ENCODE results near the gene TAOK2.
"Not testable (repeated sequence)": the region's sequence is repeated elsewhere in the genome, so short reads cannot be mapped to it uniquely, and the experiment has no call there.

TAOK2 gene

GRCh38 chr16:29973384-29974246 is at the start of gene TAOK2:
TSS of gene TAOK2 (plus strand) at chr16:29973868. CDS start at chr16:29977773, 3,905 bp downstream.
- peak; percentile 92 to 99 (median 92) for DNase-seq (ENCODE audit: low read depth in 2 of 3, low spot score in 2 of 3)

- no peak for DNase-seq (ENCODE audit: low read depth in 2 of 3, low spot score in 2 of 3)
Measured at GRCh38 chr16:29925105-29925756, 48.4 kb upstream of the TAOK2 start.

- peak; percentile 92 to 96 (median 93) for DNase-seq (ENCODE audit: low read depth in 2 of 3, low spot score in 2 of 3)
Measured at GRCh38 chr16:29925781-29926710, 47.6 kb upstream of the TAOK2 start, which contains the start of gene KCTD13. TSS of gene KCTD13 (minus strand) at chr16:29926226. CDS start at chr16:29926033, 193 bp downstream.

- DNase-seq (ENCODE audit: low read depth in 2 of 3, low spot score in 2 of 3), result no peak
Measured at GRCh38 chr16:29926711-29927052, 47.0 kb upstream of the TAOK2 start.

- no peak for DNase-seq (ENCODE audit: low read depth in 2 of 3, low spot score in 2 of 3)
Measured at GRCh38 chr16:29927070-29927905, 46.4 kb upstream of the TAOK2 start.

- not testable (repeated sequence) for DNase-seq (ENCODE audit: low read depth in 2 of 3, low spot score in 2 of 3)
Measured at GRCh38 chr16:29931750-29932149, 41.9 kb upstream of the TAOK2 start.

- no peak for DNase-seq (ENCODE audit: low read depth in 2 of 3, low spot score in 2 of 3)
Measured at GRCh38 chr16:29940656-29941055, 33.0 kb upstream of the TAOK2 start.

- DNase-seq (ENCODE audit: low read depth in 2 of 3, low spot score in 2 of 3), result no peak
Measured at GRCh38 chr16:29943846-29944799, 29.5 kb upstream of the TAOK2 start.

- no peak for DNase-seq (ENCODE audit: low read depth in 2 of 3, low spot score in 2 of 3)
Measured at GRCh38 chr16:29947897-29948296, 25.8 kb upstream of the TAOK2 start.

- DNase-seq (ENCODE audit: low read depth in 2 of 3, low spot score in 2 of 3), result no peak
Measured at GRCh38 chr16:29950806-29951461, 22.7 kb upstream of the TAOK2 start.

- DNase-seq (ENCODE audit: low read depth in 2 of 3, low spot score in 2 of 3), result no peak
Measured at GRCh38 chr16:29951625-29952365, 21.9 kb upstream of the TAOK2 start.

GRCh38 chr16:29958756-29959155 is 14.9 kb upstream of the TAOK2 start:
- no peak for DNase-seq (ENCODE audit: low read depth in 2 of 3, low spot score in 2 of 3)

- no peak for DNase-seq (ENCODE audit: low read depth in 2 of 3, low spot score in 2 of 3)
Measured at GRCh38 chr16:29959293-29959692, 14.4 kb upstream of the TAOK2 start.

- DNase-seq (ENCODE audit: low read depth in 2 of 3, low spot score in 2 of 3), result not testable (repeated sequence)
Measured at GRCh38 chr16:29959821-29960220, 13.8 kb upstream of the TAOK2 start.

GRCh38 chr16:29961127-29961478 is 12.6 kb upstream of the TAOK2 start:
- DNase-seq (ENCODE audit: low read depth in 2 of 3, low spot score in 2 of 3), result no peak

- peak; percentile 85 to 91 (median 86) for DNase-seq (ENCODE audit: low read depth in 2 of 3, low spot score in 2 of 3)
Measured at GRCh38 chr16:29961479-29962343, 12.0 kb upstream of the TAOK2 start, which contains the start of gene TMEM219. TSS of gene TMEM219 (plus strand) at chr16:29962079. CDS start at chr16:29963144, 1,065 bp downstream.

Measured in activated CD8-positive, alpha-beta memory T cell treated with anti-CD3 and anti-CD28 coated beads for 48 hours (primary cell).